ENCODE data around the gene PHAX. TPM values are rescaled to one million over a fixed set of nuclear protein-coding genes. Genes with fewer than 3 reads are reported as not detected.
A peak's percentile ranks its signal among the peaks of the same experiment; 100 is the strongest.

Gene PHAX
- total RNA-seq, 1 donor from 2014 or later: 25.1 TPM

- Histone ChIP-seq H3K4me3 (ENCODE audit: low read length in 3 of 3) (no peak overlapping the region), H3K9me3 (ENCODE audit: control insufficient read depth in 3 of 3, low read length in 3 of 3) (no peaks in the 10 kb centered on the region), H3K27me3 (ENCODE audit: control insufficient read depth in 3 of 3, insufficient read depth in 3 of 3, low read length in 3 of 3) (no peaks in the 10 kb centered on the region), H3K4me1 (ENCODE audit: control insufficient read depth in 3 of 3, insufficient read depth in 3 of 3, low read length in 3 of 3) (no peaks in the 10 kb centered on the region), H3K36me3 (ENCODE audit: control insufficient read depth in 3 of 3, insufficient read depth in 3 of 3, low read length in 3 of 3) (peaks cover 7 to 29% (median 20%) of the 10 kb centered on the region in 3 donors), H3K9ac (ENCODE audit: low read depth in 1 of 3, low read length in 3 of 3) (no peak overlapping the region), H3K27ac (ENCODE audit: low read depth, low read length) (no peak overlapping the region)
Observed at GRCh38 chr5:126579716-126580115, 21.0 kb upstream of the PHAX start.

GRCh38 chr5:126583761-126584160 is 17.0 kb upstream of the PHAX start:
- Histone ChIP-seq H3K27me3 (ENCODE audit: control insufficient read depth in 3 of 3, insufficient read depth in 3 of 3, low read length in 3 of 3) (no peaks in the 10 kb centered on the region), H3K36me3 (ENCODE audit: control insufficient read depth in 3 of 3, insufficient read depth in 3 of 3, low read length in 3 of 3) (peaks cover 0 to 20% (median 12%) of the 10 kb centered on the region in 3 donors), H3K9me3 (ENCODE audit: control insufficient read depth in 3 of 3, low read length in 3 of 3) (no peaks in the 10 kb centered on the region), H3K27ac (ENCODE audit: low read depth, low read length) (no peak overlapping the region), H3K4me1 (ENCODE audit: control insufficient read depth in 3 of 3, insufficient read depth in 3 of 3, low read length in 3 of 3) (no peaks in the 10 kb centered on the region), H3K4me3 (ENCODE audit: low read length in 3 of 3) (no peak overlapping the region), H3K9ac (ENCODE audit: low read depth in 1 of 3, low read length in 3 of 3) (no peak overlapping the region)

- no peaks in the 10 kb centered on the region for H3K27me3 ChIP-seq (ENCODE audit: control insufficient read depth in 3 of 3, insufficient read depth in 3 of 3, low read length in 3 of 3)
Observed at GRCh38 chr5:126587551-126588390, 13.0 kb upstream of the PHAX start.

GRCh38 chr5:126589536-126590297 is 11.0 kb upstream of the PHAX start:
- H3K36me3 ChIP-seq (ENCODE audit: control insufficient read depth in 3 of 3, insufficient read depth in 3 of 3, low read length in 3 of 3): peaks cover 0 to 15% (median 4%) of the 10 kb centered on the region in 3 donors
- H3K27me3 ChIP-seq (ENCODE audit: control insufficient read depth in 3 of 3, insufficient read depth in 3 of 3, low read length in 3 of 3): no peaks in the 10 kb centered on the region
- peaks cover 0 to 7% (median 6%) of the 10 kb centered on the region in 3 donors for H3K4me1 ChIP-seq (ENCODE audit: control insufficient read depth in 3 of 3, insufficient read depth in 3 of 3, low read length in 3 of 3)
- H3K9me3 ChIP-seq (ENCODE audit: control insufficient read depth in 3 of 3, low read length in 3 of 3): no peaks in the 10 kb centered on the region
- no peak overlapping the region for H3K9ac ChIP-seq (ENCODE audit: low read depth in 1 of 3, low read length in 3 of 3)
- H3K4me3 ChIP-seq (ENCODE audit: low read length in 3 of 3): no peak overlapping the region
- no peak overlapping the region for H3K27ac ChIP-seq (ENCODE audit: low read depth, low read length)

More at GRCh38 chr5:126587551-126588390, 13.0 kb upstream of the PHAX start:
- Histone ChIP-seq H3K9me3 (ENCODE audit: control insufficient read depth in 3 of 3, low read length in 3 of 3) (no peaks in the 10 kb centered on the region), H3K36me3 (ENCODE audit: control insufficient read depth in 3 of 3, insufficient read depth in 3 of 3, low read length in 3 of 3) (peaks cover 0 to 15% (median 10%) of the 10 kb centered on the region in 3 donors), H3K27ac (ENCODE audit: low read depth, low read length) (no peak overlapping the region), H3K4me1 (ENCODE audit: control insufficient read depth in 3 of 3, insufficient read depth in 3 of 3, low read length in 3 of 3) (no peaks in the 10 kb centered on the region), H3K9ac (ENCODE audit: low read depth in 1 of 3, low read length in 3 of 3) (no peak overlapping the region), H3K4me3 (ENCODE audit: low read length in 3 of 3) (no peak overlapping the region)

- H3K9me3 ChIP-seq (ENCODE audit: control insufficient read depth in 3 of 3, low read length in 3 of 3): no peaks in the 10 kb centered on the region
- peaks cover 0 to 9% (median 2%) of the 10 kb centered on the region in 3 donors for H3K36me3 ChIP-seq (ENCODE audit: control insufficient read depth in 3 of 3, insufficient read depth in 3 of 3, low read length in 3 of 3)
- H3K27ac ChIP-seq (ENCODE audit: low read depth, low read length): no peak overlapping the region
- no peaks in the 10 kb centered on the region for H3K27me3 ChIP-seq (ENCODE audit: control insufficient read depth in 3 of 3, insufficient read depth in 3 of 3, low read length in 3 of 3)
- H3K4me1 ChIP-seq (ENCODE audit: control insufficient read depth in 3 of 3, insufficient read depth in 3 of 3, low read length in 3 of 3): peaks cover 3 to 8% (median 7%) of the 10 kb centered on the region in 3 donors
- H3K9ac ChIP-seq (ENCODE audit: low read depth in 1 of 3, low read length in 3 of 3): no peak overlapping the region
- no peak overlapping the region for H3K4me3 ChIP-seq (ENCODE audit: low read length in 3 of 3)
Observed at GRCh38 chr5:126591549-126591948, 9.2 kb upstream of the PHAX start.

- Histone ChIP-seq H3K9me3 (ENCODE audit: control insufficient read depth in 3 of 3, low read length in 3 of 3) (no peaks in the 10 kb centered on the region), H3K27me3 (ENCODE audit: control insufficient read depth in 3 of 3, insufficient read depth in 3 of 3, low read length in 3 of 3) (no peaks in the 10 kb centered on the region), H3K36me3 (ENCODE audit: control insufficient read depth in 3 of 3, insufficient read depth in 3 of 3, low read length in 3 of 3) (peaks cover 0 to 9% (median 2%) of the 10 kb centered on the region in 3 donors), H3K27ac (ENCODE audit: low read depth, low read length) (no peak within 1 kb of the TSS), H3K4me1 (ENCODE audit: control insufficient read depth in 3 of 3, insufficient read depth in 3 of 3, low read length in 3 of 3) (peaks cover 3 to 8% (median 7%) of the 10 kb centered on the region in 3 donors), H3K4me3 (ENCODE audit: low read length in 3 of 3) (peak within 1 kb of the TSS; percentile 67 to 85 (median 83)), H3K9ac (ENCODE audit: low read depth in 1 of 3, low read length in 3 of 3) (peak within 1 kb of the TSS; percentile 55 to 83 (median 72))
Observed at GRCh38 chr5:126594748-126595485, 5.8 kb upstream of the PHAX start, which contains the start of gene ALDH7A1. Gene ALDH7A1 (minus strand): TSS chr5:126595219. CDS start chr5:126595198, 21 bp downstream.

- peaks cover 6 to 13% (median 12%) of the 10 kb centered on the region in 3 donors for H3K4me1 ChIP-seq (ENCODE audit: control insufficient read depth in 3 of 3, insufficient read depth in 3 of 3, low read length in 3 of 3)
- H3K27me3 ChIP-seq (ENCODE audit: control insufficient read depth in 3 of 3, insufficient read depth in 3 of 3, low read length in 3 of 3): no peaks in the 10 kb centered on the region
- H3K9ac ChIP-seq (ENCODE audit: low read depth in 1 of 3, low read length in 3 of 3): peak overlapping the region in 2 of 3 donors; percentile 51 to 83
- H3K27ac ChIP-seq (ENCODE audit: low read depth, low read length): no peak overlapping the region
- peaks cover 0 to 9% (median 2%) of the 10 kb centered on the region in 3 donors for H3K36me3 ChIP-seq (ENCODE audit: control insufficient read depth in 3 of 3, insufficient read depth in 3 of 3, low read length in 3 of 3)
- H3K9me3 ChIP-seq (ENCODE audit: control insufficient read depth in 3 of 3, low read length in 3 of 3): no peaks in the 10 kb centered on the region
- peak overlapping the region; percentile 67 to 85 (median 83) for H3K4me3 ChIP-seq (ENCODE audit: low read length in 3 of 3)
Observed at GRCh38 chr5:126595486-126596083, 5.2 kb upstream of the PHAX start.

GRCh38 chr5:126597156-126597555 is 3.6 kb upstream of the PHAX start:
- Histone ChIP-seq H3K4me3 (ENCODE audit: low read length in 3 of 3) (no peak overlapping the region), H3K9me3 (ENCODE audit: control insufficient read depth in 3 of 3, low read length in 3 of 3) (no peaks in the 10 kb centered on the region), H3K4me1 (ENCODE audit: control insufficient read depth in 3 of 3, insufficient read depth in 3 of 3, low read length in 3 of 3) (peaks cover 16 to 22% (median 20%) of the 10 kb centered on the region in 3 donors), H3K36me3 (ENCODE audit: control insufficient read depth in 3 of 3, insufficient read depth in 3 of 3, low read length in 3 of 3) (no peaks in the 10 kb centered on the region), H3K9ac (ENCODE audit: low read depth in 1 of 3, low read length in 3 of 3) (no peak overlapping the region), H3K27me3 (ENCODE audit: control insufficient read depth in 3 of 3, insufficient read depth in 3 of 3, low read length in 3 of 3) (no peaks in the 10 kb centered on the region), H3K27ac (ENCODE audit: low read depth, low read length) (no peak overlapping the region)

- Histone ChIP-seq H3K4me3 (ENCODE audit: low read length in 3 of 3) (no peak overlapping the region), H3K9me3 (ENCODE audit: control insufficient read depth in 3 of 3, low read length in 3 of 3) (no peaks in the 10 kb centered on the region), H3K27me3 (ENCODE audit: control insufficient read depth in 3 of 3, insufficient read depth in 3 of 3, low read length in 3 of 3) (no peaks in the 10 kb centered on the region), H3K4me1 (ENCODE audit: control insufficient read depth in 3 of 3, insufficient read depth in 3 of 3, low read length in 3 of 3) (peaks cover 17 to 18% (median 18%) of the 10 kb centered on the region in 3 donors), H3K9ac (ENCODE audit: low read depth in 1 of 3, low read length in 3 of 3) (no peak overlapping the region), H3K36me3 (ENCODE audit: control insufficient read depth in 3 of 3, insufficient read depth in 3 of 3, low read length in 3 of 3) (peaks cover 8 to 10% (median 9%) of the 10 kb centered on the region in 3 donors), H3K27ac (ENCODE audit: low read depth, low read length) (peak overlapping the region; percentile 12)
Observed at GRCh38 chr5:126599499-126599898, 1.2 kb upstream of the PHAX start.

All from skeletal muscle tissue (tissue), 4 donors.